ENCODE measurements around the gene AHNAK.
"Not testable (repeated sequence)": the region's sequence is repeated elsewhere in the genome, so short reads cannot be mapped to it uniquely, and the experiment has no call there.

DNA sequence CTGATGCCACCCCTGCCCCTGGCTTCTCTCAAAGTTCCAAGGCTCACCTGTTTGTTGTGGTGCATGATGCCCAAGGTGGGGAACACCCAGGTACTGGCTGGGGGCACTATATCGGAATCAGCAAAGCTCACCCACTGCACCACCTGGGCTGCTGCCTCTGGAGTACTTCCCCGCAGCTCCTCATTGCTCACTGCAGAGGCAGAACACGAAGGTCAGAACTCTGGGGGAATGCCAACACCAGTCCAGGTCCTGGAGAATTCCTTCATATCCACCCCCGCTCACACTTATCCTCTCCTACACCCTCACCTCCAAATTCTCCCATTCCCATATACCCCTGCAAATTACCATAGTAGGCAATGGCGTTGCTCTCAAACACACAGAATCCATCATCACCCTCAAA, 24.9 kb upstream of the AHNAK start:
- not testable (repeated sequence) for TF ChIP-seq EZH2 (IDR thresholded peaks at IDR 0.05; ENCODE audit: borderline replicate concordance, low read depth, low read length, severe bottlenecking); POLR2A (IDR thresholded peaks at IDR 0.05; ENCODE audit: low read depth, low read length)
- TF ChIP-seq, protein P1, sequence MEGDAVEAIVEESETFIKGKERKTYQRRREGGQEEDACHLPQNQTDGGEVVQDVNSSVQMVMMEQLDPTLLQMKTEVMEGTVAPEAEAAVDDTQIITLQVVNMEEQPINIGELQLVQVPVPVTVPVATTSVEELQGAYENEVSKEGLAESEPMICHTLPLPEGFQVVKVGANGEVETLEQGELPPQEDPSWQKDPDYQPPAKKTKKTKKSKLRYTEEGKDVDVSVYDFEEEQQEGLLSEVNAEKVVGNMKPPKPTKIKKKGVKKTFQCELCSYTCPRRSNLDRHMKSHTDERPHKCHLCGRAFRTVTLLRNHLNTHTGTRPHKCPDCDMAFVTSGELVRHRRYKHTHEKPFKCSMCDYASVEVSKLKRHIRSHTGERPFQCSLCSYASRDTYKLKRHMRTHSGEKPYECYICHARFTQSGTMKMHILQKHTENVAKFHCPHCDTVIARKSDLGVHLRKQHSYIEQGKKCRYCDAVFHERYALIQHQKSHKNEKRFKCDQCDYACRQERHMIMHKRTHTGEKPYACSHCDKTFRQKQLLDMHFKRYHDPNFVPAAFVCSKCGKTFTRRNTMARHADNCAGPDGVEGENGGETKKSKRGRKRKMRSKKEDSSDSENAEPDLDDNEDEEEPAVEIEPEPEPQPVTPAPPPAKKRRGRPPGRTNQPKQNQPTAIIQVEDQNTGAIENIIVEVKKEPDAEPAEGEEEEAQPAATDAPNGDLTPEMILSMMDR (IDR thresholded peaks at IDR 0.05; ENCODE audit: extremely low read depth in 1 of 2, insufficient read depth in 1 of 2, low read depth in 1 of 2, low read length in 2 of 2), result not testable (repeated sequence)
- TF ChIP-seq POLR2AphosphoS5 (IDR thresholded peaks at IDR 0.05; ENCODE audit: insufficient read depth, low read depth, low read length), result peak; percentile 3
- TF ChIP-seq, protein P2, sequence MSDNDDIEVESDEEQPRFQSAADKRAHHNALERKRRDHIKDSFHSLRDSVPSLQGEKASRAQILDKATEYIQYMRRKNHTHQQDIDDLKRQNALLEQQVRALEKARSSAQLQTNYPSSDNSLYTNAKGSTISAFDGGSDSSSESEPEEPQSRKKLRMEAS (IDR thresholded peaks at IDR 0.05; ENCODE audit: insufficient read depth, insufficient read length), result not testable (repeated sequence)
